WI38 (cell line): Measurements from ENCODE around the gene PKIB.

ENCODE experiments used
- H3K4me3 ChIP-seq: 2 replicates; pipeline ENCODE4 v1.5.1; 2011; ENCODE audit warnings: low read depth, mild to moderate bottlenecking, control low read depth, low read length
- TF ChIP-seq, protein P1 (sequence below): IDR thresholded peaks from 2 replicates; pipeline ENCODE4 v1.5.1; 2012; ENCODE audit warnings: low read depth, mild to moderate bottlenecking, control low read depth, low read length

Gene PKIB

GRCh38 chr6:122620902-122621301, 10.7 kb downstream of the PKIB start:
- no peak overlapping the region for H3K4me3 ChIP-seq
- TF ChIP-seq, protein P1, sequence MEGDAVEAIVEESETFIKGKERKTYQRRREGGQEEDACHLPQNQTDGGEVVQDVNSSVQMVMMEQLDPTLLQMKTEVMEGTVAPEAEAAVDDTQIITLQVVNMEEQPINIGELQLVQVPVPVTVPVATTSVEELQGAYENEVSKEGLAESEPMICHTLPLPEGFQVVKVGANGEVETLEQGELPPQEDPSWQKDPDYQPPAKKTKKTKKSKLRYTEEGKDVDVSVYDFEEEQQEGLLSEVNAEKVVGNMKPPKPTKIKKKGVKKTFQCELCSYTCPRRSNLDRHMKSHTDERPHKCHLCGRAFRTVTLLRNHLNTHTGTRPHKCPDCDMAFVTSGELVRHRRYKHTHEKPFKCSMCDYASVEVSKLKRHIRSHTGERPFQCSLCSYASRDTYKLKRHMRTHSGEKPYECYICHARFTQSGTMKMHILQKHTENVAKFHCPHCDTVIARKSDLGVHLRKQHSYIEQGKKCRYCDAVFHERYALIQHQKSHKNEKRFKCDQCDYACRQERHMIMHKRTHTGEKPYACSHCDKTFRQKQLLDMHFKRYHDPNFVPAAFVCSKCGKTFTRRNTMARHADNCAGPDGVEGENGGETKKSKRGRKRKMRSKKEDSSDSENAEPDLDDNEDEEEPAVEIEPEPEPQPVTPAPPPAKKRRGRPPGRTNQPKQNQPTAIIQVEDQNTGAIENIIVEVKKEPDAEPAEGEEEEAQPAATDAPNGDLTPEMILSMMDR: no peak

DNA sequence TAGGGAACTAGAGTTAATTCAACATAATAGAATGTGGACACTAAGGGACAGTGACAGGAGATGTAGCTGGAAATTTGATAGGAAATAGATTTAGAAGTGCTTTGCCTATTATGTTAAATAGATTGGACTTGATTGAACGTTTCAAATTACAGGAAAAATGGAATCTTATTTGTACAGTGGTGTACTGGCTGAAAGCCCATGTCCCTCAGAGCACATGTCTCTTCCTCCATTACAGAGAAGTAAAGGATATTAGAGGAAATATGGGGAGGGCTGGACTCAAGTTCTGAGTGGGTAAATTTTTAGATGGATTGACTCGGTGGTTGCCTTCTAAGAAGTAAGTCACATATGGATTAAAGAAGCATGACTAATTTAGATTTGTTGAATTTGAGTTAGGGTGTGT, 11.4 kb downstream of the PKIB start:
- TF ChIP-seq, protein P1: no peak
- H3K4me3 ChIP-seq: no peak overlapping the region

DNA sequence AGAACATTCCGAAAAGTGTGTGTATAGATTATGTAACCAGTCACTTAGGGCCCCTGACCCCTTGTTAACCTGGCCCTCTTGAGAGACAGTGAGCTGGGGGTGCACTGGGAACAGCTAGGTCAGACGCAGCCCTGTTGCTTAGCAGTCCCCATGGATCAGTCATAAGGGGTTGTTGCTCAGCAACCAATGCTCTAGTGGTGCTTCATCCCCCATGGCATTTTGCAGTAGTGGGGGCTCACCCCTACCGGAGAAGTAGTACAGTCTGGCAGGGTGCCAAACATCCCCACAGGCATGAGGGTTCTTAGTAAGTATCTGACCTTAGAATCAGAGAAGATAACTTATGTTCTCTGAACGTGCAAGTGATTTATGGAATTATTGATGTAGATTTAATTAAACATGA, 12.3 kb downstream of the PKIB start:
- no peak overlapping the region for H3K4me3 ChIP-seq
- TF ChIP-seq, protein P1: no peak

DNA sequence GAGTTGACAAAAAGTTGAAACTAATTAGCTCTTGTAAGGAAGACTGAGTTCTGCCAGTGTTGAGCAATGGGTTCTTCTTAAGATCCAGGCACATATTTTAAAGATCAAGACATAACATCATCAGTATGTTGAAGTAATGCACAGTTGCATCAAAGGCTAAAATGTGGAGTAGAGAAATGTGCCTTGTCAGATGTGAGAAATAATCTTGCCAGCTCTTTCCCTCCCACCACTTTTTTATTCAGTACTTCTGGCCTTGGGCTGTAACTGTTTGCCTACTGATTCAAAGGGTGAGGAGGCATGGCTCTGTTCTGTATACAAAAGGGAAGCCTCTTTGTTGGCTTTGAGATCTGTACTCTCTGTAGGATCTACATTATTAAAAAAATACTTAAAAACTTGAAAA, 13.1 kb downstream of the PKIB start:
- no peak overlapping the region for H3K4me3 ChIP-seq
- TF ChIP-seq, protein P1: no peak

DNA sequence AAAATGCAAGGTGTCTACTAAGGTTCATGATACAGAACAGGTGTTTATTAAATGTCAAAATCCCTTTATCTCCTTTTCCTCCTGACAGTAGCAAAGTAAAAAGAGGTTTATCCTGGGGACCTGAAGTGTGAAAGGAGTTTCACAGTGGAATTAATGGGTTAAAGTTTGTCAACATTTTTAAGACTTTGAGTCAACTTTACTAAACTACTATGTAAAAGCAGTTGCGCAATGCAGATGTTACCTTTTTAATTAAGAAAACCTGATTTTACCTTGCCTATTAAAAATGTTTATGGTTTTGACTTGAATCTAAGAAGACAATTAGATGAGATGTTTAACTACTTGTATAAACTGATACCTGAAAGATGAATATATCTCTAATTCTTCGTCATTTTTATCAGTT, 14.6 kb downstream of the PKIB start:
- H3K4me3 ChIP-seq: no peak overlapping the region
- TF ChIP-seq, protein P1: no peak

DNA sequence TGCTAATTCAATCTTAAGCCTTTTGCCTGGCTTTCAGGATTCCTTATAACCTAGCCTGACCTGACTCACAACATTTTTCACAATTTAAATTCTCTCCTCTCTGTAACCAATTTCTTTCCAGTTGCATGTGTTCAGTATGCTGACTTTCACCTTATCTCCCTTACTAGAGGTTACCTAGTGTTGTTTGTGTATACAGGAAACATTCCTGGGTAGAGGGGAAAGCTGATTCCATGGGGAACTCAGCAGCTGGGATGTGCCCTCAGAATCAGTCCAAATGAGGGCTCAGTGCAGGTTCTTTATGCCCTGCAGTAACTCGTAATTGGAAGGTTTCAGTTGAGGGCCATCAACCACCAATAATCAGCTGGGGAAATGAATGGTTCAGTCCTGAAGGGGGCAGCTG, 18.5 kb downstream of the PKIB start:
- no peak overlapping the region for H3K4me3 ChIP-seq
- TF ChIP-seq, protein P1: no peak

DNA sequence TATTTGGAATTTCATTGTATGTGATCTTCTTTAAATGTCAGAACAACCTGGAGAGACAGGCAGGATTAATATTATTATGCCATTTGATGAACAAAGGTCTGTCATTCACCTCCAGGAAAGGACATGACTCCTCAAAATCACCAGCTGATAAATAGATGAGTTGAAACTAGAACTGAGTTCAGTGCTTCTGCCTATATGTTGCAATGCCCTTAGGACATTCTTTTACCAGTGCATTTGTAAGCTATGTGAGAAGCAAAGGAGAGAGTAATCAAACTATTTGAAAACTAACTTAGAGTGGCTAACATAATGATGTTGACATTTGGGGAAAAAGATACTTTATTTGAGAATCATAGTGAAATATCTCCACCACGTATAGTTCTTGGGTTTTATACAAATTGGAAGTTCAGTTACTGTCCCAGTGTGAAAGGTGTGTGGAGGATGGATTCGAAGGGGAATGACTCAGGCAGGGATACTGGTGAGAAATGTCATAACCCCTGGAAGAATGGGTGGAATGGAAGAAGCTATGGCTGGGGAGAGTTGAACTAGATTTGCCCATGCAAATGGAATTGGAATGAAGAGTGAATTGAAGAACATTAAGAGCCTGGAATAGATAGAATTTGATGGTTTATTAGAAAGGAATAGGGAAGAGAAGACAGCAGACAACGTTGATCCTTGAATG, 21.5 kb downstream of the PKIB start:
- TF ChIP-seq, protein P1: no peak
- no peak overlapping the region for H3K4me3 ChIP-seq
